Heart left ventricle (tissue), 13 donors: ENCODE measurements around the gene METRNL.

Source experiments
- CTCF ChIP-seq, 12 donors: fragments of 200-600 bp; sonication (generic) in 4 of 12; IDR thresholded peaks; one replicate each; pipeline versions ENCODE4 v1.5.0 to v1.8.0; 2018 to 2022; ENCODE audit warnings: antibody characterized with exemption in 12 of 12, mild to moderate bottlenecking in 5 of 12
- POLR2A ChIP-seq, 2 donors: fragments of 450-650 bp; IDR thresholded peaks; one replicate each; pipeline ENCODE4 v1.6.1; 2017; ENCODE audit warnings: antibody characterized with exemption in 2 of 2, mild to moderate bottlenecking in 2 of 2, moderate library complexity in 2 of 2
- donor health status: ischemic (EF 13 %, LVEDD 7.1; RV severe dilation, severe dysfunction).
- donor health status: DM: no; HTN: yes; CAD: no.
- donor health status: DM: no; HTN: no; CAD: no.
- donor health status: ischemic (EF 25% LVEDD 6.9; RV normal size, moderate dysfunction).
- donor health status: ischemic (EF 25% LVEDD 5.7; RV mildly dilated, moderate dysfunction).
- donor health status: ischemic (EF 35%, LVEDD 5.7; RV mildly dilated, moderate dysfunction).
- donor health status: nonischemic (EF 11% LVEDD 7.7; RV severe dilation, severe dysfunction).
- donor health status: DM: yes; HTN: yes; CAD: no.
- donor health status: PGD.
- donor health status: ischemic (EF 29% LVEDD 5.4; RV normal size, mild dysfunction).
- donor health status: nonischemic (EF 23%, LVEDD 6.1; RV moderate dilation, normal function).

GRCh38 chr17:83113792-83114191, 34.4 kb downstream of the METRNL start:
- TF ChIP-seq CTCF (IDR thresholded peaks at IDR 0.05), result no peak
- TF ChIP-seq POLR2A (IDR thresholded peaks at IDR 0.05), result no peak
